Measurements from ENCODE around the gene GCNT3. TPM values are rescaled to one million over a fixed set of nuclear protein-coding genes. Genes with fewer than 3 reads are reported as not detected.

Gene GCNT3
- total RNA-seq = not detected
- long read RNA-seq = 0 reads

GRCh38 chr15:59611276-59612260 is at the start of gene GCNT3:
TSS of gene GCNT3 (plus strand) at chr15:59611783. CDS start at chr15:59618239, 6,456 bp downstream.
- intact Hi-C loops (cut with DNase I) = no loop called here
- DNase-seq (ENCODE audit: low spot score) = no peak

GRCh38 chr15:59562448-59563186 is 49.0 kb upstream of the GCNT3 start:
- DNase-seq (ENCODE audit: low spot score) = no peak
- intact Hi-C loops (cut with DNase I) = no loop called here

DNA sequence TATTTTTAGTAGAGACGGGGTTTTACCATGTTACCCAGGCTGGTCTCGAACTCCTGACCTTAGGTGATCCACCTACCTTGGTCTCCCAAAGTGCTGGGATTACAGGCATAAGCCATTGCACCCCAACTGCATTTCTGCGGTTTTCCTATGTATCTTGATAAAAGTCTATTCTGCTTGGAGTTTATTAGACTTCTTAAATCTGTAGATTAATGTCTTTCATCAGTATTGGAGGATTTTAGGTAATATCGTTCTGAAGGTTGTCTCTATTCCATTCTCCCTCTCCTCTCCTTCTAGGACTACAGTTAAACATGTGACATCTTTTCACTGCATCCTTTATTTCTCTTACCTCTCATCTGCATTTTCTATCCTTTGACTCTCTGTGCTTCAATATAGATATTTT is 46.3 kb upstream of the GCNT3 start:
- DNase-seq (ENCODE audit: low spot score) = no peak
- intact Hi-C loops (cut with DNase I) = no loop called here

GRCh38 chr15:59567324-59567723 is 44.3 kb upstream of the GCNT3 start:
- intact Hi-C loops (cut with DNase I) = no loop called here

GRCh38 chr15:59569477-59569876 is 42.1 kb upstream of the GCNT3 start:
- DNase-seq (ENCODE audit: low spot score) = no peak
- intact Hi-C loops (cut with DNase I) = no loop called here

More at GRCh38 chr15:59567324-59567723, 44.3 kb upstream of the GCNT3 start:
- no peak for DNase-seq (ENCODE audit: low spot score)

DNA sequence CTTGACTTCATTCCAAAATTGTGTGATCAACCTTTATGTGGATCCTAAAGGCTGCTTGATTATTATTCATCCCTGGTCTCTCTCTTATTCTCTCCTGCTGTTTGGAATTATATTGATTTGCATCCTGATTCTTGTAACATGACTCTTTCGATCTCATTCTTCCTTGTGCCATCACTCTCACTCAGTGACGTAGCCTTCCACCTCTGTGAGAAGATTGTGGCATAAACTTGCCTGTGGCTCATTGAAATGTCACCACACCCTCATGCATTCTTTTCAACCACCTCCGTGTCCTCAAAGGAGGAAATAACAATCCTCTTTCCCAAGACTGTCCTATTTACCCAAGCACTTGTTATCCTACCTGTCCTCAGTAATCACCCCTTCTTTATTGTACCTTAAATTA is 41.3 kb upstream of the GCNT3 start:
- intact Hi-C loops (cut with DNase I) = no loop called here

DNA sequence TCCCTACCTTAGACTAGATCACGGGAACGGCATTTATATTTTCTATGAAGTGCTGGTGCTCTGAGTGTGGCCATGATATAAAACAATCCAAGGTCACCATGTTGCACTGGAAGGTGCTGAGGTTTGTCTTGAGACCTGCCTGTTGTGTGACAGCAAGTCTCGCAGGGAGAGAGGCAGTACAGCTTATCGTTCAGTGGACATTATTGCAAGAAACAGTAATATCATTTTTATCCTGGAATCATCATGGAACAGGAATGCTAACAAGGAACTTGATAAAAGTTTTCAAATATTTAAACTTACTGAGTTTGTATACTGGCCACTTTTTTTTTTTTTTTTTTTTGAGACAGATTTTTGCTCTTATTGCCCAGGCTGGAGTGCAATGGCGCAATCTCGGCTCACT is 40.0 kb upstream of the GCNT3 start:
- intact Hi-C loops (cut with DNase I) = no loop called here
- DNase-seq (ENCODE audit: low spot score) = no peak

More for the DNA sequence above, 41.3 kb upstream of the GCNT3 start:
- DNase-seq (ENCODE audit: low spot score) = no peak

DNA sequence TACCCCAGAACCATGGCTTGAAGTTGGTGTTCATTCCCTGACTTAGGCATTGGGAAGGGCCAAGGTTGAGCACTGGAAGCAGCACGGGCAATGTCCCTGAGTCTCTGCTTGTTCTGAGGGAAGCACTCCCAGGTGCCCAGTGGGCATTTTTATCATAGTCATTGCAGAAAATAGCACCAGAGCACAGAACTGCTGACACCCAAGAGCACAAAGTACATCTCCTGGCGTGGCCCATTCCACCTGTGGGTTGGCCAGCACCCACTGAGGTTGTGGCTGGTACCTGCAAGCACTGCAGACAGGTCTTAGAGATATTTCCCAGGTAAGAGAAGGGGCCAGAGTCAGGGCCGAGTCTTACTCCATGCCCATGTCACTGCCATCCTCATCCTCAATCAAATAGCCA is 28.5 kb upstream of the GCNT3 start:
- intact Hi-C loops (cut with DNase I) = no loop called here
- no peak for DNase-seq (ENCODE audit: low spot score)

- intact Hi-C loops (cut with DNase I) = no loop called here
- no peak for DNase-seq (ENCODE audit: low spot score)
Observed at GRCh38 chr15:59587085-59587826, 24.3 kb upstream of the GCNT3 start.

DNA sequence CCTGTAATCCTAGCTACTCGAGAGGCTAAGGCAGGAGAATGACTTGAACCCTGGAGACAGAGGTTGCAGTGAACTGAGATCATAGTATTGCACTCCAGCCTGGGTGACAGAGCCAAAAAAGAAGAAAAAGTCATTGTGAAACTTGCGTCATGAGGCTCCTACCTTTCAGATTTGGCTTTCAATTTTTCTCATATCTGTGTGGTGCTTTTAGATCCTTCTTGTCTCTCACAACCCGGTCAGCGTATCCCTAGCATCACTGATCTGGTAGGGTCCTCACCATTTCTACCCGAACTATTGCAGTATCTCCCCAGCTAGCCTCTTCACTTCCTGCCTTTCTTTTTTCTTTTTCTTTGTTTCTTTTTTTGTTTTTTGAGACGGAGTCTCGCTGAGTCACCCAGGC is 21.6 kb upstream of the GCNT3 start:
- no peak for DNase-seq (ENCODE audit: low spot score)
- intact Hi-C loops (cut with DNase I) = no loop called here

DNA sequence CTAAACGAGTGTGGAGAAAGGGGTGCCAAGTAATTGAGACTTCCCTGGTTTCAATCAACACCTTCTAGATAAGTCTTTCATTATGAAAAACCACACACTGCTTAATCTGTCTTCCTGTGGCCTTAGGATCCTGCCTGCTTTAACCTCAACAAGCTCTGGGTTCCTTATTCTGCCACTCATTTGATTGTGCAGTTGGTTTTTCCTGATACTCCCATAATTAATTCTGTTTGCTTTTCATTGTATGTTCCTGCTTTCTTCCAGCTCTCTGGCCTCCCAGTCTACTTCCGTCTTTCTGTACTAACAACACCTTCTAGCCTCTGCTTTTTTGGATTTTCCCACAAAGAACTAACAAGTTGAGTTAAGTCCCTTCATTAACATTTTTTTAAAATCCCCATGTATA is 20.2 kb upstream of the GCNT3 start:
- no peak for DNase-seq (ENCODE audit: low spot score)
- intact Hi-C loops (cut with DNase I) = no loop called here

GRCh38 chr15:59594493-59594942 is 17.1 kb upstream of the GCNT3 start:
- intact Hi-C loops (cut with DNase I) = no loop called here
- DNase-seq (ENCODE audit: low spot score) = no peak

- DNase-seq (ENCODE audit: low spot score) = no peak
- intact Hi-C loops (cut with DNase I) = no loop called here
Observed at GRCh38 chr15:59594991-59595390, 16.6 kb upstream of the GCNT3 start.

DNA sequence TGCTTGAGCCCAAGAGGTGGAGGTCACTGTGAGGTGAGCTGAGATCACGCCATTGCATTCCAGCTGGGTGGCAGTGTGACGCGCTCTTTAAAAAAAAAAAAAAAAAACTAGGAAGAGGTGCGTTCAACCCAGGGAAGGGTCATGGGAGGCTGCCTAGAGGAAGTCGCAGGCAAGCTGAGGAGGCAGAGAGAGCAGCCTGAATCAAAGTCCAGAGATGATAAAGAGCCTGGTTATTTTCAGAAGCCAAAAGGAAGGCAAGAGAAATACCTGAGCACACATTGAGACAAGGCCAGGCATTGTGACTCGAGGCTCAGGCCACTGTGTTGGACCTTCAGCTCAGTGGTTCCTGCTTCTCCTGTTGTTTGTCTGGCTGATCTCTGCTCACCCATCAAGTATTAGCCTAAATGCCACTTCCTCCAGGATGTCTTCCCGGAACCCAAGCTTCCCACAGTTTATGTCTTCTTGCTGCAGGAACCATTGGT is 16.1 kb upstream of the GCNT3 start:
- intact Hi-C loops (cut with DNase I) = no loop called here

GRCh38 chr15:59596640-59597039 is 14.9 kb upstream of the GCNT3 start:
- DNase-seq (ENCODE audit: low spot score) = no peak
- intact Hi-C loops (cut with DNase I) = no loop called here

More for the DNA sequence above, 16.1 kb upstream of the GCNT3 start:
- no peak for DNase-seq (ENCODE audit: low spot score)

GRCh38 chr15:59598461-59598860 is 13.1 kb upstream of the GCNT3 start:
- intact Hi-C loops (cut with DNase I) = no loop called here
- DNase-seq (ENCODE audit: low spot score) = no peak

- intact Hi-C loops (cut with DNase I) = no loop called here
- no peak for DNase-seq (ENCODE audit: low spot score)
Observed at GRCh38 chr15:59605994-59606393, 5.6 kb upstream of the GCNT3 start.

DNA sequence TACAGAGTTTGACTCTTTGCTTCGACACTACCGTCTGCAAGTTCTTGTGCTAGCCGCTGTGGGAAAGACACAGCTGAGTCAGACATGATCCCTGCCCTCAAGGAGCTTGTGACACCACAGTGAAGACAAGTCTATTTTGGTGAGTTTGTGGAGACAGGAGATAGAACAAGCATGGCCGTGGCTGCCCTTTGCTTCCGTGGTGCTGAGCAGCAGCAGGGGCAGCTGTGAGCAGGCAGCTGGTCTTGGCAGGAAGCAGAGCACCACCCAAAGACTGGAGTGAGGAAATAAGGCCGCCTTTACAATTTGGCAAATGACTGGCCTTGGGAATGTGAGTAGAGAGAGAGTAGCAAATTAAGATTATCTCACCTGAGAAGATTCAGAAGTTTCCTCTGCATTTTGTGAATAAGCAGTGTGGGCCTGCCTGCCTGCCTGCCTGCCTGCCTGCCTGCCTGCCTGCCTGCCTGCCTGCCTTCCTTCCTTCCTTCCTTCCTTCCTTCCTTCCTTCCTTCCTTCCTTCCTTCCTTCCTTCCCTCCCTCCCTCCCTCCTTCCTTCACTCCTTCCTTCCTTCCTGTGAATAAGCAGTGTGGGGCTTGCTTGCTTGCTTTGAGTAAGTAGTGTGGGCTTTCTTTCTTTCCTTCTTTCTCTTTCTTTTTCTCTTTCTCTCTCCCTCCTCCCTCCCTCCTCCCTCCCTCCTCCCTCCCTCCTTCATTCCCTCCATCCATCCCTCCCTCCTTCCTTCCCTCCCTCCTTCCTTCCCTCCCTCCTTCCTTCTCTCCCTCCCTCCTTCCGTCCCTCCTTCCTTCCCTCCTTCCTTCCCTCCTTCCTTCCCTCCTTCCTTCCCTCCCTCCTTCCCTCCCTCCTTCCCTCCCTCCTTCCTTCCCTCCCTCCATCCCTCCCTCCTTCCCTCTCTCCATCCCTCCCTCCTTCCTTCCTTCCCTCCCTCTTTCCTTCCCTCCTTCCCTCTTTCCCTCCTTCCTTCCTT is 1.6 kb upstream of the GCNT3 start:
- intact Hi-C loops (cut with DNase I) = no loop called here
- DNase-seq (ENCODE audit: low spot score) = no peak

DNA sequence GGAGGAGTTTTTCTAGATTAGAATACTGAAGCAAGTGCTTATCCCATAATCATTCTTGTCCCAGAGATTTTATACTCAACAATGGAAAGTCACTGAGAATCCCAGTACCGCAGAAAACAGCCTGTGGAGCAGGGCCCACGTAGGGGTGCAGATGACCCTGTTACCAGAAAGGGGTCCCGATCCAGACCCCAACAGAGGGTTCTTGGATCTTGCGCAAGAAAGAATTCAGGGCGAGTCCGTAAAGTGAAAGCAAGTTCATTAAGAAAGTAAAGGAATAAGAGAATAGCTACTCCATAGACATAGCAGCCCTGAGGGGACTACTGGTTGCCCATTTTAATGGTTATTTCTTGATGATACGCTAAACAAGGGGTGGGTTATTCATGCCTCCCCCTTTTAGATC is 2.6 kb downstream of the GCNT3 start:
- no peak for DNase-seq (ENCODE audit: low spot score)
- intact Hi-C loops (cut with DNase I) = no loop called here

Measured in cardiac septum (tissue), 1 donor.